ENCODE results near the gene B4GALT1.

GRCh38 chr9:33103501-33104281 is 63.4 kb downstream of the B4GALT1 start:
- TF ChIP-seq CTCF (IDR thresholded peaks at IDR 0.05) (no peak), EP300 (IDR thresholded peaks at IDR 0.05) (peak in 1 of 2 donors; percentile 27)
